NCI-H510A (cell line): ENCODE results near the gene MRPL14.

Source experiments
- DNase-seq: peaks from one replicate; lab custom pipeline; 2025; lab: John Stamatoyannopoulos, UW

MRPL14 gene

GRCh38 chr6:44127186-44128019 lies at the start of gene MRPL14, which contains the start of gene TMEM63B:
Gene MRPL14 (minus strand): TSS chr6:44127452. CDS start chr6:44116611, 10,841 bp downstream.
Gene TMEM63B (plus strand): TSS chr6:44127554. CDS start chr6:44134585, 7,031 bp downstream.
- peak; percentile 82 for DNase-seq

GRCh38 chr6:44176130-44176761 lies 49.0 kb upstream of the MRPL14 start:
- DNase-seq, result no peak

- DNase-seq, result peak; percentile 30
Observed at GRCh38 chr6:44172731-44173500, 45.7 kb upstream of the MRPL14 start.

GRCh38 chr6:44171899-44172546 lies 44.8 kb upstream of the MRPL14 start:
- DNase-seq, result no peak

GRCh38 chr6:44169886-44170570 lies 42.8 kb upstream of the MRPL14 start:
- no peak for DNase-seq

GRCh38 chr6:44169154-44169553 lies 41.9 kb upstream of the MRPL14 start:
- no peak for DNase-seq

GRCh38 chr6:44167567-44167966 lies 40.3 kb upstream of the MRPL14 start:
- no peak for DNase-seq

- DNase-seq, result no peak
Observed at GRCh38 chr6:44166591-44167184, 39.4 kb upstream of the MRPL14 start.

- no peak for DNase-seq
Observed at GRCh38 chr6:44166116-44166515, 38.9 kb upstream of the MRPL14 start.

- DNase-seq, result no peak
Observed at GRCh38 chr6:44162876-44163625, 35.8 kb upstream of the MRPL14 start.

GRCh38 chr6:44161997-44162338 lies 34.7 kb upstream of the MRPL14 start:
- no peak for DNase-seq

- no peak for DNase-seq
Observed at GRCh38 chr6:44158770-44159228, 31.5 kb upstream of the MRPL14 start, which contains the start of gene CAPN11. Gene CAPN11 (plus strand): TSS chr6:44158820. CDS start chr6:44158849, 29 bp downstream.

- no peak for DNase-seq
Observed at GRCh38 chr6:44157152-44157521, 29.9 kb upstream of the MRPL14 start.

- no peak for DNase-seq
Observed at GRCh38 chr6:44156494-44157151, 29.4 kb upstream of the MRPL14 start.

- DNase-seq, result no peak
Observed at GRCh38 chr6:44154067-44154466, 26.8 kb upstream of the MRPL14 start.

GRCh38 chr6:44152533-44152932 lies 25.3 kb upstream of the MRPL14 start:
- DNase-seq, result no peak

GRCh38 chr6:44152109-44152461 lies 24.8 kb upstream of the MRPL14 start:
- no peak for DNase-seq

- DNase-seq, result peak; percentile 72
Observed at GRCh38 chr6:44151348-44152108, 24.3 kb upstream of the MRPL14 start.

- DNase-seq, result no peak
Observed at GRCh38 chr6:44150317-44150917, 23.2 kb upstream of the MRPL14 start.
